ENCODE measurements around the gene SLC47A1. TPM values are rescaled to one million over a fixed set of nuclear protein-coding genes. Genes with fewer than 3 reads are reported as not detected.

Gene SLC47A1
- total and polyA plus RNA-seq, 10 of the 15 experiments (the other 5 are each of a cell fraction or from before 2014, with no cell fraction given), result 0.41 TPM; not detected in 9

- H3K4me2 ChIP-seq (ENCODE audit: control insufficient read depth, insufficient read depth), result no peak overlapping the region
- WGBS (ENCODE audit: insufficient coverage, insufficient replicate concordance, low lambda C conversion rate, missing lambda C conversion rate), result 67% methylated on average over 2 of the region's 2 CpGs
- no peaks in the 10 kb centered on the region for H3K9me3 ChIP-seq (replicated peaks; ENCODE audit: control insufficient read depth, insufficient read depth, low read length)
- BruUV-seq (replicated peaks), result no TSS peak
- TF ChIP-seq CBX5 (IDR thresholded peaks at IDR 0.05; ENCODE audit: low read depth), result no peak
- TF ChIP-seq IKZF1 (conservative IDR thresholded peaks at IDR 0.05), result no peak
- no peak for TF ChIP-seq MEF2B (IDR thresholded peaks at IDR 0.05; ENCODE audit: partially characterized antibody, poor library complexity, severe bottlenecking)
- TF ChIP-seq BRCA1 (IDR thresholded peaks at IDR 0.05; ENCODE audit: low read depth, low read length), result no peak
- no peak for TF ChIP-seq NFYA (IDR thresholded peaks at IDR 0.05; ENCODE audit: borderline replicate concordance, low read depth, low read length)
- TF ChIP-seq ZBED1 (IDR thresholded peaks at IDR 0.05; ENCODE audit: borderline replicate concordance), result no peak
- no peak for TF ChIP-seq POLR2AphosphoS2 (IDR thresholded peaks at IDR 0.05; ENCODE audit: low read depth, low read length)
- no peak for TF ChIP-seq ZNF24 (IDR thresholded peaks at IDR 0.05)
- no peak for TF ChIP-seq ASH2L (IDR thresholded peaks at IDR 0.05; ENCODE audit: borderline replicate concordance, low read depth)
- TF ChIP-seq CHD2 (IDR thresholded peaks at IDR 0.05; ENCODE audit: borderline replicate concordance, low read depth, low read length), result no peak
- no peak for TF ChIP-seq TCF7 (IDR thresholded peaks at IDR 0.05; ENCODE audit: borderline replicate concordance)
- TF ChIP-seq ZNF217 (IDR thresholded peaks at IDR 0.05), result no peak
- no peak for TF ChIP-seq HDGF (IDR thresholded peaks at IDR 0.05)
- no peak for TF ChIP-seq YY1 (IDR thresholded peaks at IDR 0.05; ENCODE audit: low read depth, low read length)
- TF ChIP-seq STAT1 (conservative IDR thresholded peaks at IDR 0.05), result no peak
- no peak for TF ChIP-seq MYB (IDR thresholded peaks at IDR 0.05; ENCODE audit: borderline replicate concordance, low read depth, low read length)
- TF ChIP-seq ZNF207 (IDR thresholded peaks at IDR 0.05; ENCODE audit: borderline replicate concordance), result no peak
- TF ChIP-seq KAT2A (conservative IDR thresholded peaks at IDR 0.05; ENCODE audit: control insufficient read depth, low read depth, low read length), result no peak
- TF ChIP-seq BHLHE40 (IDR thresholded peaks at IDR 0.05; ENCODE audit: borderline replicate concordance in 1 of 2, low read depth in 2 of 2, low read length in 1 of 2), result no peak
- H4K20me1 ChIP-seq (ENCODE audit: control insufficient read depth, insufficient read depth), result no peaks in the 10 kb centered on the region
- ATAC-seq (no peak), FAIRE-seq (no peak), DNase-seq (ENCODE audit: low read depth, low spot score) (no peak)
- in situ Hi-C loops (cut with MboI), result no loop called here
- no peaks in the 10 kb centered on the region for H3K4me1 ChIP-seq (ENCODE audit: control insufficient read depth, insufficient read depth, low read length)
- H3K9ac ChIP-seq (ENCODE audit: control insufficient read depth, insufficient read depth, low read length), result no peak overlapping the region
- POLR2A ChIA-PET, result no interaction called here
- no peaks in the 10 kb centered on the region for H3K79me2 ChIP-seq (ENCODE audit: control insufficient read depth, insufficient read depth, low read length)
- H2AFZ ChIP-seq (ENCODE audit: control insufficient read depth, low read depth, low read length), result no peak overlapping the region
- no peaks in the 10 kb centered on the region; a peak in 1 of 4 replicates for H3K27me3 ChIP-seq (replicated peaks in 1 of 2; ENCODE audit: control insufficient read depth in 2 of 2, insufficient read depth in 2 of 2, low read length in 1 of 2)
- no peak overlapping the region for H3K4me3 ChIP-seq
- no peak overlapping the region for H3K27ac ChIP-seq (ENCODE audit: control insufficient read depth, insufficient read depth)
- intact Hi-C loops (cut with micrococcal nuclease; ENCODE audit: unreplicated experiment), result no loop called here
- CTCF ChIA-PET, result interaction anchor here (1.0 kb wide), 1 partner anchor 12 kb away, joined by 3 read pairs; no protein-coding TSS in a partner anchor
- H3K36me3 ChIP-seq (ENCODE audit: control insufficient read depth in 2 of 2, insufficient read depth in 2 of 2, low read length in 1 of 2), result no peaks in the 10 kb centered on the region
- RAD21 ChIA-PET (ENCODE audit: unreplicated experiment), result no interaction called here
- SMC1A ChIA-PET (ENCODE audit: uncharacterized antibody, unreplicated experiment), result interaction anchor here (1.2 kb wide), 1 partner anchor 33 kb away, joined by 4 read pairs; no protein-coding TSS in a partner anchor
Measured at GRCh38 chr17:19610311-19610710, 76.7 kb downstream of the SLC47A1 start.

Data from GM12878 (cell line).